IPS-18c (cell line): ENCODE data around the gene SLITRK3.
"Not testable (repeated sequence)": the region's sequence is repeated elsewhere in the genome, so short reads cannot be mapped to it uniquely, and the experiment has no call there.

Experiments used
- H3K4me3 ChIP-seq: 2 replicates; pipeline ENCODE4 v1.7.0; 2013; ENCODE audit warnings: low read depth, mild to moderate bottlenecking, low read length, moderate library complexity; ENCODE audit not compliant: insufficient read depth
- H3K9me3 ChIP-seq: one replicate; pipeline ENCODE4 v1.6.1; 2013; ENCODE audit warnings: mild to moderate bottlenecking, low read length, moderate library complexity; ENCODE audit not compliant: control insufficient read depth, insufficient read depth

SLITRK3 gene

DNA sequence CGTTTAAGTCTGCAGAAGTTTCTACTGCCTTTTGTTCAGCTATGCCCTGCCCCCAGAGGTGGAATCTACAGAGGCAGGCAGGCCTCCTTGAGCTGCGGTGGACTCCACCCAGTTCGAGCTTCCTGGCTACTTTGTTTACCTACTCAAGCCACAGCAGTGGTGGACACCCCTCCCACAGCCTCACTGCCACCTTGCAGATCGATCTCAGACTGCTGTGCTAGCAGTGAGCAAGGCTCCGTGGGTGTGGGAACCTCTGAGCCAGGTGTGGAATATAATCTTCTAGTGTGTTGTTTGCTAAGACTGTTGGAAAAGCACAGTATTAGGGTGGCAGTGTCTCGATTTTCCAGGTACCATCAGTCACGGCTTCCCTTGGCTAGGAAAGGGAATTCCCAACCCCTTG lies 56.3 kb downstream of the SLITRK3 start:
- not testable (repeated sequence) for H3K4me3 ChIP-seq, H3K9me3 ChIP-seq
